H1 (cell line): ENCODE results near the gene E2F2. TPM values are rescaled to one million over a fixed set of nuclear protein-coding genes. Genes with fewer than 3 reads are reported as not detected.

Source experiments
- CTCF ChIA-PET: fragments of 300-600 bp; sonication (Branson Sonifier 250); formaldehyde crosslinking; loops from one replicate; lab custom pipeline; 2021; ENCODE audit not compliant: partially characterized antibody; lab: Charles Lee
- POLR2A ChIA-PET: fragments of 300-600 bp; sonication (Branson Sonifier 250); formaldehyde crosslinking; loops from one replicate; lab custom pipeline; 2021; ENCODE audit warnings: inconsistent platforms; ENCODE audit not compliant: partially characterized antibody; lab: Charles Lee
- DNase-seq, 2 experiments: peaks; one replicate each; pipeline versions ENCODE4 v3.0.0 to v3.0.0-alpha.2; 2010 to 2022; ENCODE audit warnings: low spot score in 2 of 2, low read depth in 1 of 2, mixed read lengths in 1 of 2
- FAIRE-seq: peaks from 2 replicates; lab custom pipeline; 2011; peaks lifted over from hg19 to GRCh38; lab: Jason Lieb, UNC
- H2AFZ ChIP-seq: 2 replicates; pipeline ENCODE4 v1.8.1; 2012; ENCODE audit warnings: low read length, inconsistent platforms
- H2AK5ac ChIP-seq: 2 replicates; pipeline ENCODE4 v1.6.1; 2013; ENCODE audit warnings: low read depth, low read length
- H2BK120ac ChIP-seq: replicated peaks from 2 replicates; pipeline ENCODE3; 2013; ENCODE audit warnings: low read depth, low read length, inconsistent platforms
- H2BK12ac ChIP-seq: 2 replicates; pipeline ENCODE4 v1.6.1; 2013; ENCODE audit warnings: low read depth, low read length
- H2BK15ac ChIP-seq: 2 replicates; pipeline ENCODE4 v1.6.1; 2013; ENCODE audit warnings: low read length
- H2BK20ac ChIP-seq: 2 replicates; pipeline ENCODE4 v1.6.1; 2013; ENCODE audit warnings: low read length
- H2BK5ac ChIP-seq: 2 replicates; pipeline ENCODE4 v1.6.1; 2013; ENCODE audit warnings: low read depth, low read length
- H3K14ac ChIP-seq: 2 replicates; pipeline ENCODE4 v1.6.1; 2013; ENCODE audit warnings: inconsistent platforms; ENCODE audit not compliant: insufficient read length
- H3K18ac ChIP-seq: 2 replicates; pipeline ENCODE4 v1.6.1; 2013; ENCODE audit warnings: low read length; ENCODE audit errors: extremely low read depth
- H3K23ac ChIP-seq: 2 replicates; pipeline ENCODE4 v1.6.1; 2013; ENCODE audit warnings: inconsistent platforms; ENCODE audit not compliant: insufficient read length
- H3K23me2 ChIP-seq: 2 replicates; pipeline ENCODE4 v1.6.1; 2013; ENCODE audit warnings: low read depth, low read length
- H3K27ac ChIP-seq: 2 replicates; pipeline ENCODE4 v1.6.1; 2011; ENCODE audit warnings: low read depth, low read length, inconsistent platforms
- H3K27me3 ChIP-seq, 4 experiments: replicated peaks in 1 of 4; 1 replicate in 1 of 4; 2 replicates in 3 of 4; pipeline versions ENCODE4 v1.6.1 to v1.8.1; 2011 to 2013; ENCODE audit warnings: low read length in 3 of 4, mild to moderate bottlenecking in 3 of 4, inconsistent platforms in 2 of 4, mixed read lengths in 2 of 4, moderate library complexity in 1 of 4; ENCODE audit not compliant: control insufficient read depth in 3 of 4, insufficient read depth in 3 of 4; ENCODE audit errors: extremely low read depth in 1 of 4
- H3K36me3 ChIP-seq, 4 experiments: 2 replicates each; pipeline versions ENCODE4 v1.6.1 to v1.8.1; 2011 to 2013; ENCODE audit warnings: mild to moderate bottlenecking in 4 of 4, low read length in 3 of 4, moderate library complexity in 2 of 4, control low read depth in 1 of 4, inconsistent platforms in 1 of 4; ENCODE audit not compliant: insufficient read depth in 4 of 4, control insufficient read depth in 2 of 4
- H3K4ac ChIP-seq: replicated peaks from 2 replicates; pipeline ENCODE3; 2013; ENCODE audit warnings: low read length, low read depth, mixed read lengths, inconsistent platforms; ENCODE audit not compliant: insufficient read length
- H3K4me1 ChIP-seq, 4 experiments: replicated peaks in 1 of 4; 1 replicate in 1 of 4; 2 replicates in 3 of 4; pipeline versions ENCODE4 v1.6.1 to v1.8.1; 2011 to 2013; ENCODE audit warnings: low read length in 3 of 4, inconsistent platforms in 2 of 4, mixed read lengths in 1 of 4; ENCODE audit not compliant: insufficient read depth in 4 of 4, control insufficient read depth in 3 of 4
- H3K4me2 ChIP-seq, 2 experiments: 2 replicates each; pipeline versions ENCODE4 v1.6.1 to v1.8.1; 2011 to 2013; ENCODE audit warnings: low read depth in 2 of 2, low read length in 2 of 2, control low read depth in 1 of 2, inconsistent platforms in 1 of 2, mild to moderate bottlenecking in 1 of 2; ENCODE audit not compliant: insufficient read depth in 1 of 2
- H3K4me3 ChIP-seq, 4 experiments: fragments of 200-600, 300-600 bp in 1 of 4; sonication (generic), shearing (Covaris generic), sonication (Bioruptor Twin) in 1 of 4; 2 replicates each; pipeline versions ENCODE4 v1.5.1 to v1.8.1; 2011 to 2016; ENCODE audit warnings: low read length in 4 of 4, low read depth in 3 of 4, control low read depth in 2 of 4, inconsistent platforms in 2 of 4, mild to moderate bottlenecking in 2 of 4, mixed read lengths in 1 of 4, moderate library complexity in 1 of 4; ENCODE audit not compliant: insufficient read depth in 2 of 4; ENCODE audit errors: extremely low read depth in 1 of 4
- H3K56ac ChIP-seq: replicated peaks from 2 replicates; pipeline ENCODE3; 2013; ENCODE audit warnings: low read depth, mild to moderate bottlenecking, mixed read lengths, low read length, inconsistent platforms; ENCODE audit not compliant: insufficient read length
- H3K79me1 ChIP-seq: 2 replicates; pipeline ENCODE4 v1.6.1; 2013; ENCODE audit warnings: low read depth, low read length, control low read depth
- H3K79me2 ChIP-seq, 2 experiments: 2 replicates each; pipeline versions ENCODE4 v1.6.1 to v1.8.1; 2012 to 2013; ENCODE audit warnings: low read length in 2 of 2, mild to moderate bottlenecking in 2 of 2, inconsistent platforms in 1 of 2; ENCODE audit not compliant: insufficient read depth in 2 of 2, control insufficient read depth in 1 of 2
- H3K9ac ChIP-seq, 4 experiments: replicated peaks in 1 of 4; 1 replicate in 1 of 4; 2 replicates in 3 of 4; pipeline versions ENCODE4 v1.6.1 to v1.8.1; 2011 to 2013; ENCODE audit warnings: low read depth in 3 of 4, low read length in 3 of 4, control low read depth in 2 of 4, mild to moderate bottlenecking in 2 of 4, moderate library complexity in 2 of 4, inconsistent platforms in 1 of 4; ENCODE audit errors: extremely low read depth in 1 of 4
- H3K9me3 ChIP-seq, 2 experiments: 2 replicates each; pipeline versions ENCODE4 v1.6.1 to v1.8.1; 2012 to 2013; ENCODE audit warnings: mild to moderate bottlenecking in 2 of 2, moderate library complexity in 2 of 2, control low read depth in 1 of 2, inconsistent platforms in 1 of 2, low read depth in 1 of 2, low read length in 1 of 2, mixed read lengths in 1 of 2; ENCODE audit not compliant: insufficient read depth in 2 of 2
- H4K20me1 ChIP-seq, 2 experiments: replicated peaks in 1 of 2; 2 replicates each; pipeline versions ENCODE3 to v1.8.1; 2011 to 2013; ENCODE audit warnings: inconsistent platforms in 2 of 2, low read length in 2 of 2, mild to moderate bottlenecking in 1 of 2; ENCODE audit not compliant: insufficient read depth in 2 of 2, control insufficient read depth in 1 of 2
- H4K5ac ChIP-seq: 2 replicates; pipeline ENCODE4 v1.6.1; 2013; ENCODE audit warnings: low read length, low read depth, mixed read lengths, inconsistent platforms; ENCODE audit not compliant: insufficient read length
- H4K8ac ChIP-seq: 2 replicates; pipeline ENCODE4 v1.8.0; 2013; ENCODE audit warnings: mild to moderate bottlenecking, moderate library complexity, low read length, inconsistent platforms; ENCODE audit not compliant: insufficient read depth; ENCODE audit errors: extremely low read depth
- H4K91ac ChIP-seq: replicated peaks from 2 replicates; pipeline ENCODE3; 2013; ENCODE audit warnings: low read length, mixed read lengths, inconsistent platforms; ENCODE audit not compliant: insufficient read length
- CBX8 ChIP-seq: fragments of 300-800, 300-1000 bp; sonication (generic); IDR thresholded peaks from 2 replicates; pipeline ENCODE4 v1.7.1; 2016; ENCODE audit warnings: low read depth, low read length, borderline replicate concordance
- FOSL1 ChIP-seq: IDR thresholded peaks from 2 replicates; pipeline ENCODE4 v1.6.1; 2011; ENCODE audit warnings: mild to moderate bottlenecking, low read depth, low read length, moderate library complexity; ENCODE audit not compliant: insufficient read depth
- JUN ChIP-seq: IDR thresholded peaks from 2 replicates; pipeline ENCODE4 v1.6.1; 2011; ENCODE audit warnings: low read depth, mild to moderate bottlenecking, improper control_type of control experiment, low read length
- NANOG ChIP-seq: IDR thresholded peaks from 2 replicates; pipeline ENCODE4 v1.6.1; 2011; ENCODE audit warnings: low read length, low read depth, mild to moderate bottlenecking, inconsistent platforms; ENCODE audit not compliant: insufficient read depth, poor library complexity, severe bottlenecking
- POU5F1 ChIP-seq: IDR thresholded peaks from 2 replicates; pipeline ENCODE4 v1.6.1; 2011; ENCODE audit warnings: low read depth, mild to moderate bottlenecking, low read length, moderate library complexity
- SAP30 ChIP-seq: fragments of 300-600 bp; sonication (generic); IDR thresholded peaks from 2 replicates; pipeline ENCODE4 v1.7.1; 2012; ENCODE audit warnings: low read length, moderate library complexity, mild to moderate bottlenecking, inconsistent platforms; ENCODE audit not compliant: insufficient read depth, insufficient replicate concordance
- SIN3A ChIP-seq, 2 experiments: IDR thresholded peaks in 1 of 2; conservative IDR thresholded peaks in 1 of 2; 2 replicates each; pipeline ENCODE4 v1.6.1; 2011 to 2012; ENCODE audit warnings: low read length in 2 of 2, improper control_type of control experiment in 1 of 2, low read depth in 1 of 2, mild to moderate bottlenecking in 1 of 2
- TAF7 ChIP-seq: optimal IDR thresholded peaks from 2 replicates; pipeline ENCODE3; 2011; ENCODE audit warnings: low read depth, mild to moderate bottlenecking, inconsistent platforms, low read length, moderate library complexity, borderline replicate concordance
- TBP ChIP-seq: IDR thresholded peaks from 2 replicates; pipeline ENCODE4 v1.6.1; 2011; ENCODE audit warnings: low read depth, low read length, improper control_type of control experiment
- WGBS, 2 experiments: shearing (Covaris generic) in 1 of 2; methylation state at CpG; one replicate each; pipeline versions ENCODE4 v1.1.6 to v1.1.7; 2013 to 2015; ENCODE audit warnings: low lambda C conversion rate in 2 of 2, mixed read lengths in 2 of 2, inconsistent platforms in 1 of 2, low coverage in 1 of 2, missing lambda C conversion rate in 1 of 2; ENCODE audit not compliant: insufficient replicate concordance in 2 of 2, insufficient coverage in 1 of 2, insufficient read length in 1 of 2; ENCODE audit errors: extremely low coverage in 1 of 2, missing lambda C conversion rate in 1 of 2; 5-methylcytosine and 5-hydroxymethylcytosine counted together
- polyA plus RNA-seq, 7 experiments: library from polyadenylated mRNA; depleted of rRNA in 3 of 7; stranded (reverse) in 5 of 7; unstranded in 2 of 7; fragments of >200 nt in 5 of 7; fragments of 200-250 nt in 2 of 7; gene quantifications; 1 replicate in 5 of 7; 2 replicates in 1 of 7; 4 replicates in 1 of 7; pipeline versions ENCODE4 v1.2.1 to v1.2.3, GENCODE V29; 2011 to 2013; ENCODE audit warnings: missing spikeins in 2 of 7, mixed read lengths in 2 of 7
- total RNA-seq: library from RNA; stranded (reverse); fragmentation: NEBNext Ultra II Directional; extraction: Animal tissue kit (Norgen Biotek cat#: 25700); gene quantifications from 2 replicates; pipeline ENCODE4 v1.2.1, GENCODE V29; 2021

Gene E2F2
- total and polyA plus RNA-seq, 2 of the 8 experiments (the other 6 are each of a cell fraction or from before 2014, with no cell fraction given), result 1.8 to 7.0 TPM

GRCh38 chr1:23562137-23562876 is 31.3 kb upstream of the E2F2 start:
- no peak overlapping the region for H3K14ac ChIP-seq
- H4K91ac ChIP-seq, result no peak overlapping the region
- H3K23me2 ChIP-seq, result peaks cover 15% of the 10 kb centered on the region
- H3K4me1 ChIP-seq, result peaks cover 11 to 29% (median 14%) of the 10 kb centered on the region in 4 experiments
- ChIA-PET POLR2A (interaction anchor here (1.1 to 20.4 kb wide), 5 partner anchors 8 to 72 kb away, joined by 5 to 547 read pairs (median 7); no protein-coding TSS in a partner anchor), CTCF (interaction anchor here (0.7 to 12.3 kb wide), 7 partner anchors 9 to 73 kb away, joined by 3 to 143 read pairs (median 3); no protein-coding TSS in a partner anchor)
- no peak overlapping the region for H2BK120ac ChIP-seq
- H3K9me3 ChIP-seq, result no peaks in the 10 kb centered on the region
- peaks cover 0 to 4% (median 0%) of the 10 kb centered on the region in 4 experiments; a peak in 2 of 7 replicates for H3K27me3 ChIP-seq
- H3K4me3 ChIP-seq, result peak overlapping the region in 2 of 4 experiments; percentile 12 to 20; a peak in 3 of 8 replicates
- no peak overlapping the region for H4K8ac ChIP-seq
- H3K79me2 ChIP-seq, result peaks cover 4 to 20% of the 10 kb centered on the region in 2 experiments
- no peak overlapping the region for H4K5ac ChIP-seq
- H2BK5ac ChIP-seq, result peak overlapping the region; percentile 67; the same call in 1 of the 2 replicates
- no peak overlapping the region for H2BK15ac ChIP-seq
- no peak overlapping the region for H2AFZ ChIP-seq
- no peak overlapping the region; a peak in 3 of 7 replicates for H3K9ac ChIP-seq
- H4K20me1 ChIP-seq, result peaks cover 5 to 12% of the 10 kb centered on the region in 2 experiments
- WGBS, 2 experiments, result 1% methylated on average over 19 of the region's 19 CpGs; no CpG with 5 or more reads in 1 of the 2 experiments
- no peak overlapping the region for H3K27ac ChIP-seq
- H3K36me3 ChIP-seq, result peaks cover 0 to 12% (median 0%) of the 10 kb centered on the region in 4 experiments; a peak in 5 of 8 replicates
- peak overlapping the region; percentile 37 to 98 for H3K4me2 ChIP-seq
- no peak overlapping the region for H2AK5ac ChIP-seq
- H3K4ac ChIP-seq, result no peak overlapping the region
- H3K23ac ChIP-seq, result no peak overlapping the region
- DNase-seq (peak in 1 of 2 experiments; percentile 87), FAIRE-seq (no peak)
- peak overlapping the region; percentile 18; the same call in 1 of the 2 replicates for H2BK12ac ChIP-seq
- no peaks in the 10 kb centered on the region for H3K79me1 ChIP-seq
- H3K18ac ChIP-seq, result no peak overlapping the region
- H3K56ac ChIP-seq, result no peak overlapping the region
- no peak overlapping the region for H2BK20ac ChIP-seq
- TF ChIP-seq TAF7 (no peak), NANOG (no peak), SIN3A (conservative IDR thresholded peaks at IDR 0.05 in 1 of 2, IDR thresholded peaks at IDR 0.05 in 1 of 2; ENCODE audit: low read depth in 1 of 2, low read length in 2 of 2) (peak in 1 of 2 experiments; percentile 38; a peak in 1 of 4 replicates), SAP30 (no peak), JUN (no peak), CBX8 (no peak), POU5F1 (no peak), TBP (no peak), FOSL1 (no peak)
